SKM-1 (cell line): ENCODE measurements around the gene HLA-DQB1.
"Not testable (repeated sequence)": the region's sequence is repeated elsewhere in the genome, so short reads cannot be mapped to it uniquely, and the experiment has no call there.

ENCODE experiments used
- DNase-seq: peaks from one replicate; lab custom pipeline; 2025; ENCODE audit not compliant: unreplicated experiment; lab: John Stamatoyannopoulos, UW

Gene HLA-DQB1

GRCh38 chr6:32662836-32663235, 3.6 kb downstream of the HLA-DQB1 start:
- no peak for DNase-seq

- no peak for DNase-seq
These were observed 4.4 kb downstream of the HLA-DQB1 start for GRCh38 chr6:32662099-32662498.

- DNase-seq, result no peak
These were observed 6.4 kb downstream of the HLA-DQB1 start for GRCh38 chr6:32659856-32660595.

- DNase-seq, result no peak
These were observed 8.1 kb downstream of the HLA-DQB1 start for GRCh38 chr6:32658268-32658897.

GRCh38 chr6:32657819-32658218, 8.6 kb downstream of the HLA-DQB1 start:
- DNase-seq, result not testable (repeated sequence)

- not testable (repeated sequence) for DNase-seq
These were observed 9.1 kb downstream of the HLA-DQB1 start for GRCh38 chr6:32657329-32657728.

GRCh38 chr6:32655203-32655710, 11.2 kb downstream of the HLA-DQB1 start:
- no peak for DNase-seq

GRCh38 chr6:32645047-32645703, 21.3 kb downstream of the HLA-DQB1 start:
- DNase-seq, result no peak

GRCh38 chr6:32643904-32644303, 22.6 kb downstream of the HLA-DQB1 start:
- no peak for DNase-seq

- no peak for DNase-seq
These were observed 23.7 kb downstream of the HLA-DQB1 start for GRCh38 chr6:32642720-32643106.

- DNase-seq, result not testable (repeated sequence)
These were observed 24.4 kb downstream of the HLA-DQB1 start for GRCh38 chr6:32641785-32642719.

GRCh38 chr6:32641122-32641521, 25.3 kb downstream of the HLA-DQB1 start:
- no peak for DNase-seq

- DNase-seq, result no peak
These were observed 26.7 kb downstream of the HLA-DQB1 start for GRCh38 chr6:32639440-32640394.

- DNase-seq, result no peak
These were observed 27.8 kb downstream of the HLA-DQB1 start for GRCh38 chr6:32638532-32639219.

GRCh38 chr6:32637883-32638282, 28.6 kb downstream of the HLA-DQB1 start:
- DNase-seq, result no peak

GRCh38 chr6:32637219-32637880, 29.1 kb downstream of the HLA-DQB1 start, which contains the start of gene HLA-DQA1:
Gene HLA-DQA1, plus strand, starts transcription at chr6:32637406. Its CDS starts 53 bp downstream, at chr6:32637459.
- no peak for DNase-seq

GRCh38 chr6:32635526-32636123, 30.8 kb downstream of the HLA-DQB1 start:
- DNase-seq, result no peak

- not testable (repeated sequence) for DNase-seq
These were observed 36.7 kb downstream of the HLA-DQB1 start for GRCh38 chr6:32629793-32630192.
